ENCODE results near the gene CELSR1. TPM values are rescaled to one million over a fixed set of nuclear protein-coding genes. Genes with fewer than 3 reads are reported as not detected.

The CELSR1 gene
- total RNA-seq, 1 donor from 2014 or later = 8.9 TPM

DNA sequence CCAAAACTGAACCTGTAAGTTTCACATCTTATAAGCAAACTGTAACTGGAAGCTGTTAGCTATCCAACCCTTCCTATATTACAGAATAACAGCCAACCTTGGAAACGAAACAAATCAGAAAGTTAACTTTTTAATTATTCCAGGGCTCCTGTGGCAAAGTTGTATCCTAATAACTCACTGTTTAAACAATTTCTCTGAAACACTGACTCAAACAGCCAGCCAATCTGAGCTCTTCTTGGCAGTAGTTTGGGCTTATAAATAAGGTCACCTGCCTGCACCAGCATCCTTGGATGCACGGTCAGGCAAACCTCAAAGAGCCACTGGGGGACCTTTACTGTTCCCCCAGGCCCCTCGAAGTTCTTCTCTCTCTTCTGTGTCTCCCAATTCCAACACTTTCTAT lies 5.0 kb downstream of the CELSR1 start:
- Histone ChIP-seq H3K4me3 (no peak overlapping the region), H3K9me3 (replicated peaks) (no peaks in the 10 kb centered on the region), H3K27ac (replicated peaks) (no peak overlapping the region), H3K36me3 (no peaks in the 10 kb centered on the region), H3K4me1 (peaks cover 10% of the 10 kb centered on the region), H3K27me3 (ENCODE audit: low read depth) (peaks cover 24% of the 10 kb centered on the region)
- DNase-seq = no peak
- TF ChIP-seq, protein P1, sequence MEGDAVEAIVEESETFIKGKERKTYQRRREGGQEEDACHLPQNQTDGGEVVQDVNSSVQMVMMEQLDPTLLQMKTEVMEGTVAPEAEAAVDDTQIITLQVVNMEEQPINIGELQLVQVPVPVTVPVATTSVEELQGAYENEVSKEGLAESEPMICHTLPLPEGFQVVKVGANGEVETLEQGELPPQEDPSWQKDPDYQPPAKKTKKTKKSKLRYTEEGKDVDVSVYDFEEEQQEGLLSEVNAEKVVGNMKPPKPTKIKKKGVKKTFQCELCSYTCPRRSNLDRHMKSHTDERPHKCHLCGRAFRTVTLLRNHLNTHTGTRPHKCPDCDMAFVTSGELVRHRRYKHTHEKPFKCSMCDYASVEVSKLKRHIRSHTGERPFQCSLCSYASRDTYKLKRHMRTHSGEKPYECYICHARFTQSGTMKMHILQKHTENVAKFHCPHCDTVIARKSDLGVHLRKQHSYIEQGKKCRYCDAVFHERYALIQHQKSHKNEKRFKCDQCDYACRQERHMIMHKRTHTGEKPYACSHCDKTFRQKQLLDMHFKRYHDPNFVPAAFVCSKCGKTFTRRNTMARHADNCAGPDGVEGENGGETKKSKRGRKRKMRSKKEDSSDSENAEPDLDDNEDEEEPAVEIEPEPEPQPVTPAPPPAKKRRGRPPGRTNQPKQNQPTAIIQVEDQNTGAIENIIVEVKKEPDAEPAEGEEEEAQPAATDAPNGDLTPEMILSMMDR (IDR thresholded peaks at IDR 0.05; ENCODE audit: borderline replicate concordance) = no peak
- intact Hi-C loops (cut with micrococcal nuclease) = no loop called here

GRCh38 chr22:46531581-46532175 lies 5.7 kb downstream of the CELSR1 start:
- TF ChIP-seq, protein P1 (IDR thresholded peaks at IDR 0.05; ENCODE audit: borderline replicate concordance) = no peak

GRCh38 chr22:46528121-46528610 lies 9.3 kb downstream of the CELSR1 start:
- intact Hi-C loops (cut with micrococcal nuclease) = no loop called here
- Histone ChIP-seq H3K9me3 (replicated peaks) (no peaks in the 10 kb centered on the region), H3K27me3 (ENCODE audit: low read depth) (peaks cover 40% of the 10 kb centered on the region), H3K4me1 (peaks cover 10% of the 10 kb centered on the region), H3K27ac (replicated peaks) (no peak overlapping the region), H3K4me3 (no peak overlapping the region), H3K36me3 (no peaks in the 10 kb centered on the region)
- DNase-seq = no peak
- TF ChIP-seq, protein P1 (IDR thresholded peaks at IDR 0.05; ENCODE audit: borderline replicate concordance) = no peak

More at GRCh38 chr22:46531581-46532175, 5.7 kb downstream of the CELSR1 start:
- intact Hi-C loops (cut with micrococcal nuclease) = no loop called here
- Histone ChIP-seq H3K9me3 (replicated peaks) (no peaks in the 10 kb centered on the region), H3K4me3 (no peak overlapping the region), H3K4me1 (peaks cover 10% of the 10 kb centered on the region), H3K27ac (replicated peaks) (no peak overlapping the region), H3K27me3 (ENCODE audit: low read depth) (peaks cover 30% of the 10 kb centered on the region), H3K36me3 (no peaks in the 10 kb centered on the region)
- no peak for DNase-seq

- Histone ChIP-seq H3K27me3 (ENCODE audit: low read depth) (peaks cover 45% of the 10 kb centered on the region), H3K36me3 (no peaks in the 10 kb centered on the region), H3K9me3 (replicated peaks) (no peaks in the 10 kb centered on the region), H3K4me3 (no peak overlapping the region), H3K4me1 (peaks cover 10% of the 10 kb centered on the region), H3K27ac (replicated peaks) (no peak overlapping the region)
- intact Hi-C loops (cut with micrococcal nuclease) = no loop called here
- TF ChIP-seq, protein P1 (IDR thresholded peaks at IDR 0.05; ENCODE audit: borderline replicate concordance) = no peak
- no peak for DNase-seq
Observed at GRCh38 chr22:46526244-46526839, 11.1 kb downstream of the CELSR1 start.

DNA sequence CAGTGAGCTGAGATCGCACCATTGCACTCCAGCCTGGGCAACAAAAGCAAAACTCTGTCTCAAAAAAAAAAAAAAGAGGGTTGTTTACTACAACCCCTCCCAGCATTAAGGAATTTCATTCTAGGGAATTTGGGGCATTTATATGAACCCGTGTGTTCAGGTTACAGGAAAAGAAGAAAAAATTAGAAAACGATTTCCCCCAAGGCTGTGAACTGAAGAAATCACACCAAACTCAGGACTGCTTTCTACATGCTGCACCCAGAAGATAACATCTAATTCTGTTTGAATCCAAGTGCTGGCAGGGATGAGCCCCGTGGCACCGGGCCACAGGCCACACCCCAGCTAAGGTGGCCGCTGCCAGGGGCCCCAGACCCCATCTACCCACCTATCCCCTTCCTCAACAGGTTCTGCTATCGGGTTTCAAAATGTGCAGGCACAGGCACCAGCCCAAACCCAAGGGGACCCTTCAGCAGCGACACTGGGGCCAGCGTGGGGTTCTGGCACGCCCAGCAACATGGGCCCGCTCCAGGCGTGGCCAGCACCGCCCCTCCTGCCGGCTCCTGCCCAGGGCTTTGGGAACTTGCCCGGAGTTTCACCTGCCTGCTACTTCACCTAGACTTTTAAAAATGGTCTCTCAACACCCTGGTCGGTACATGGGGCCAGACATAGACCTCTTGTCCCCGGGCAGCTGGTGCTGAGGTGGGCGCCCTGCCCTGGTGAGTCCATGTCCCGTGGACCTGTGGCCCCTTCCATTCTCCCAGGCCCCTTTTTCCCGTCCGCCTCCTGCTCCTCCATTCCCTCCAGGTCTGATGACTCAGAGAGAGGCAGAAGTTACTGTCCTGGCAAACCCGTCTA lies 11.8 kb downstream of the CELSR1 start:
- no peak for DNase-seq
- Histone ChIP-seq H3K4me3 (no peak overlapping the region), H3K27ac (replicated peaks) (no peak overlapping the region), H3K36me3 (no peaks in the 10 kb centered on the region), H3K9me3 (replicated peaks) (no peaks in the 10 kb centered on the region), H3K27me3 (ENCODE audit: low read depth) (peaks cover 45% of the 10 kb centered on the region), H3K4me1 (peaks cover 3% of the 10 kb centered on the region)
- intact Hi-C loops (cut with micrococcal nuclease) = no loop called here
- TF ChIP-seq, protein P1 (IDR thresholded peaks at IDR 0.05; ENCODE audit: borderline replicate concordance) = no peak
